HepG2 (cell line): ENCODE results near the gene GART. TPM values are rescaled to one million over a fixed set of nuclear protein-coding genes. Genes with fewer than 3 reads are reported as not detected.
A peak's percentile ranks its signal among the peaks of the same experiment; 100 is the strongest.

ENCODE experiments used
- ARNTL ChIP-seq: sonication (generic); formaldehyde crosslinking; IDR thresholded peaks from 2 replicates; pipeline ENCODE4 v1.4.0; 2020; ENCODE audit warnings: mild to moderate bottlenecking, missing genetic modification reagents
- CREB1 ChIP-seq, 2 experiments: fragments of 450-650 bp in 1 of 2; IDR thresholded peaks; 2 replicates each; pipeline ENCODE4 v1.6.1; 2016 to 2017; ENCODE audit warnings: control low read depth in 1 of 2, mild to moderate bottlenecking in 1 of 2, missing compliant biosample characterization in 1 of 2, missing genetic modification characterization in 1 of 2
- ETV5 ChIP-seq: IDR thresholded peaks from 2 replicates; pipeline ENCODE4 v1.6.1; 2018; ENCODE audit warnings: missing biosample characterization, missing genetic modification reagents, inconsistent platforms, borderline replicate concordance
- FOXO1 ChIP-seq: sonication (generic); formaldehyde crosslinking; IDR thresholded peaks from 2 replicates; pipeline ENCODE4 v1.4.0; 2020; ENCODE audit warnings: missing genetic modification reagents
- HHEX ChIP-seq: IDR thresholded peaks from 2 replicates; pipeline ENCODE4 v1.6.1; 2016; ENCODE audit warnings: control low read depth
- KLF11 ChIP-seq: IDR thresholded peaks from 2 replicates; pipeline ENCODE4 v1.6.1; 2016; ENCODE audit warnings: missing compliant biosample characterization
- KMT2B ChIP-seq: IDR thresholded peaks from 2 replicates; pipeline ENCODE4 v1.6.1; 2016; ENCODE audit warnings: missing genetic modification reagents, missing compliant biosample characterization
- NR2F6 ChIP-seq, 2 experiments: IDR thresholded peaks; 2 replicates each; pipeline ENCODE4 v1.6.1; 2016; ENCODE audit warnings: antibody characterized with exemption in 1 of 2, mild to moderate bottlenecking in 1 of 2
- RBM22 ChIP-seq: fragments of 200-400 bp; formaldehyde crosslinking; optimal IDR thresholded peaks from 2 replicates; pipeline ENCODE3; 2017; ENCODE audit warnings: mild to moderate bottlenecking, low read length, moderate library complexity
- SATB2 ChIP-seq: sonication (generic); formaldehyde crosslinking; IDR thresholded peaks from 2 replicates; pipeline ENCODE4 v1.5.0; 2020; ENCODE audit warnings: missing genetic modification reagents
- TBX3 ChIP-seq: fragments of 450-650 bp; IDR thresholded peaks from 2 replicates; pipeline ENCODE4 v1.6.1; 2017; ENCODE audit warnings: antibody characterized with exemption, mild to moderate bottlenecking, inconsistent platforms, borderline replicate concordance
- ZBTB21 ChIP-seq: sonication (generic); formaldehyde crosslinking; IDR thresholded peaks from 2 replicates; pipeline ENCODE4 v1.4.0; 2020; ENCODE audit warnings: missing genetic modification reagents
- ZNF629 ChIP-seq: sonication (generic); formaldehyde crosslinking; conservative IDR thresholded peaks from 2 replicates; pipeline ENCODE4 v1.5.0; 2020; ENCODE audit warnings: missing genetic modification reagents
- ZNF652 ChIP-seq: IDR thresholded peaks from 2 replicates; pipeline ENCODE4 v1.6.1; 2016; ENCODE audit warnings: low read depth, borderline replicate concordance
- polyA plus RNA-seq, 8 experiments: library from polyadenylated mRNA; depleted of rRNA in 3 of 8; stranded (reverse) in 7 of 8; unstranded in 1 of 8; fragments of >200 nt; fragmentation: Illumina TruSeq in 4 of 8; extraction: Trizol in 4 of 8; gene quantifications; 2 replicates each; pipeline versions ENCODE4 v1.2.1 to v1.2.3, GENCODE V29; 2011 to 2016; ENCODE audit warnings: low read depth in 4 of 8, missing spikeins in 1 of 8, mixed read lengths in 1 of 8; ENCODE audit not compliant: insufficient read depth in 1 of 8
- total RNA-seq, 5 experiments: library from RNA; depleted of rRNA; stranded (reverse); fragments of >200 nt; fragmentation: Illumina TruSeq; extraction: Trizol; gene quantifications; 2 replicates each; pipeline ENCODE4 v1.2.3, GENCODE V29; 2016; ENCODE audit warnings: low read depth in 1 of 5
- TF ChIP-seq, protein P1 (sequence below): sonication (generic); formaldehyde crosslinking; IDR thresholded peaks from 2 replicates; pipeline ENCODE4 v1.4.0; 2020; ENCODE audit warnings: missing genetic modification reagents
- TF ChIP-seq, protein P2 (sequence below): IDR thresholded peaks from 2 replicates; pipeline ENCODE4 v1.6.1; 2016; ENCODE audit warnings: mild to moderate bottlenecking
- TF ChIP-seq, protein P3 (sequence below): sonication (generic); formaldehyde crosslinking; IDR thresholded peaks from 2 replicates; pipeline ENCODE4 v1.5.0; 2020; ENCODE audit warnings: missing genetic modification reagents

The GART gene
- total and polyA plus RNA-seq, 2 of the 13 experiments (the other 11 are each of a cell fraction or from before 2014, with no cell fraction given): 17.9 to 109 TPM

DNA sequence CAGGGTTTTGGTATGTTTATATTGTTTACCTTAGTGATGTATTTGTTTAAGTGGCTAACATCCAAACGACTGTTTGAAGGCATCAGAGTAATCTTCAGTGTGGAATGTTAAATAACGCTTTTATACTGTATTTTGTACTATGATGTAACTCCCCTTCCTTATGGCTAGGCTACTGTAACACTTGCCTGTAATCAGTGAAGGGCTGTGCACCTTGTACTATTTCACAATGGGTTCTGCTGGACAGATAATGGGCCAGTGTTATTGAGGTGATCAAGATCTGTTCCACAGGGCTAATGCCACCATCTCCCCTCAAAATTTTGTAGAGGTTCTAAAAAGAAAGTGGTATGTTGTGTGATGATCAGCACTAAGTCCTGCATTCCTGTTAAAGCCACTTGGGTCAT is 34.8 kb upstream of the GART start (continued):
- TF ChIP-seq, protein P1, sequence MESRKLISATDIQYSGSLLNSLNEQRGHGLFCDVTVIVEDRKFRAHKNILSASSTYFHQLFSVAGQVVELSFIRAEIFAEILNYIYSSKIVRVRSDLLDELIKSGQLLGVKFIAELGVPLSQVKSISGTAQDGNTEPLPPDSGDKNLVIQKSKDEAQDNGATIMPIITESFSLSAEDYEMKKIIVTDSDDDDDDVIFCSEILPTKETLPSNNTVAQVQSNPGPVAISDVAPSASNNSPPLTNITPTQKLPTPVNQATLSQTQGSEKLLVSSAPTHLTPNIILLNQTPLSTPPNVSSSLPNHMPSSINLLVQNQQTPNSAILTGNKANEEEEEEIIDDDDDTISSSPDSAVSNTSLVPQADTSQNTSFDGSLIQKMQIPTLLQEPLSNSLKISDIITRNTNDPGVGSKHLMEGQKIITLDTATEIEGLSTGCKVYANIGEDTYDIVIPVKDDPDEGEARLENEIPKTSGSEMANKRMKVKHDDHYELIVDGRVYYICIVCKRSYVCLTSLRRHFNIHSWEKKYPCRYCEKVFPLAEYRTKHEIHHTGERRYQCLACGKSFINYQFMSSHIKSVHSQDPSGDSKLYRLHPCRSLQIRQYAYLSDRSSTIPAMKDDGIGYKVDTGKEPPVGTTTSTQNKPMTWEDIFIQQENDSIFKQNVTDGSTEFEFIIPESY (CRISPR knock-in tag): peak; percentile 21; the same call in 1 of the 2 replicates
- TF ChIP-seq, protein P2, sequence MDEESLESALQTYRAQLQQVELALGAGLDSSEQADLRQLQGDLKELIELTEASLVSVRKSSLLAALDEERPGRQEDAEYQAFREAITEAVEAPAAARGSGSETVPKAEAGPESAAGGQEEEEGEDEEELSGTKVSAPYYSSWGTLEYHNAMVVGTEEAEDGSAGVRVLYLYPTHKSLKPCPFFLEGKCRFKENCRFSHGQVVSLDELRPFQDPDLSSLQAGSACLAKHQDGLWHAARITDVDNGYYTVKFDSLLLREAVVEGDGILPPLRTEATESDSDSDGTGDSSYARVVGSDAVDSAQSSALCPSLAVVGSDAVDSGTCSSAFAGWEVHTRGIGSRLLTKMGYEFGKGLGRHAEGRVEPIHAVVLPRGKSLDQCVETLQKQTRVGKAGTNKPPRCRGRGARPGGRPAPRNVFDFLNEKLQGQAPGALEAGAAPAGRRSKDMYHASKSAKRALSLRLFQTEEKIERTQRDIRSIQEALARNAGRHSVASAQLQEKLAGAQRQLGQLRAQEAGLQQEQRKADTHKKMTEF (CRISPR knock-in tag): peak; percentile 92
- TF ChIP-seq ZNF629 (peak; percentile 91), ZBTB21 (CRISPR knock-in tag) (peak; percentile 35; the same call in 1 of the 2 replicates), HHEX (CRISPR knock-in tag) (peak; percentile 59; the same call in 1 of the 2 replicates), RBM22 (peak; percentile 42), ZNF652 (CRISPR knock-in tag) (peak; percentile 16; the same call in 1 of the 2 replicates), CREB1 (IDR thresholded peaks at IDR 0.05) (peak; percentile 48; the same call in 1 of the 2 replicates), CREB1 (CRISPR knock-in tag; IDR thresholded peaks at IDR 0.05) (peak; percentile 76), KLF11 (peak; percentile 86; the same call in 1 of the 2 replicates), KMT2B (CRISPR knock-in tag) (0 out of 2 replicates have a peak, but pooled peaks have one; percentile 53), FOXO1 (CRISPR knock-in tag) (peak; percentile 81), SATB2 (CRISPR knock-in tag) (peak; percentile 66; the same call in 1 of the 2 replicates), TBX3 (peak; percentile 79; the same call in 1 of the 2 replicates), ETV5 (peak; percentile 51; the same call in 1 of the 2 replicates), NR2F6 (IDR thresholded peaks at IDR 0.05) (0 out of 2 replicates have a peak, but pooled peaks have one; percentile 42), NR2F6 (CRISPR knock-in tag; IDR thresholded peaks at IDR 0.05) (peak; percentile 44), ARNTL (peak; percentile 33; the same call in 1 of the 2 replicates)
- TF ChIP-seq, protein P3, sequence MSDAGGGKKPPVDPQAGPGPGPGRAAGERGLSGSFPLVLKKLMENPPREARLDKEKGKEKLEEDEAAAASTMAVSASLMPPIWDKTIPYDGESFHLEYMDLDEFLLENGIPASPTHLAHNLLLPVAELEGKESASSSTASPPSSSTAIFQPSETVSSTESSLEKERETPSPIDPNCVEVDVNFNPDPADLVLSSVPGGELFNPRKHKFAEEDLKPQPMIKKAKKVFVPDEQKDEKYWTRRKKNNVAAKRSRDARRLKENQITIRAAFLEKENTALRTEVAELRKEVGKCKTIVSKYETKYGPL (CRISPR knock-in tag): peak; percentile 25; the same call in 1 of the 2 replicates
